Ovary (tissue), 9 donors: ENCODE data around the gene MYO9B. TPM values are rescaled to one million over a fixed set of nuclear protein-coding genes. Genes with fewer than 3 reads are reported as not detected.
"Not testable (repeated sequence)": the region's sequence is repeated elsewhere in the genome, so short reads cannot be mapped to it uniquely, and the experiment has no call there.

Experiments
- DNase-seq, 5 donors: peaks; one replicate each; pipeline ENCODE4 v3.0.0-alpha.2; 2019 to 2020
- H3K27ac ChIP-seq, 2 donors: fragments of 200-600 bp; one replicate each; pipeline versions ENCODE4 v1.5.1 to v1.8.0; 2019 to 2022
- H3K27me3 ChIP-seq: fragments of 200-600 bp; one replicate; pipeline ENCODE4 v1.8.0; 2022
- H3K36me3 ChIP-seq: fragments of 200-600 bp; sonication (generic); one replicate; pipeline ENCODE4 v1.5.1; 2019
- H3K4me1 ChIP-seq: one replicate; pipeline ENCODE4 v1.8.1; 2013; ENCODE audit warnings: mild to moderate bottlenecking, moderate library complexity; ENCODE audit not compliant: insufficient read depth
- H3K4me3 ChIP-seq: fragments of 200-600 bp; sonication (generic); one replicate; pipeline ENCODE4 v1.5.1; 2017
- H3K9me3 ChIP-seq, 2 donors: fragments of 200-600 bp in 1 of 2; sonication (generic) in 1 of 2; one replicate each; pipeline versions ENCODE4 v1.5.1 to v1.8.1; 2013 to 2019; ENCODE audit warnings: mild to moderate bottlenecking in 1 of 2, moderate library complexity in 1 of 2
- CTCF ChIP-seq, 3 donors: fragments of 450-650 bp in 2 of 3; fragments of 200-600 bp in 1 of 3; IDR thresholded peaks; one replicate each; pipeline versions ENCODE4 v1.5.1 to v1.8.0; 2016 to 2022; ENCODE audit warnings: antibody characterized with exemption in 3 of 3, mild to moderate bottlenecking in 1 of 3
- EP300 ChIP-seq: sonication (generic); formaldehyde crosslinking; IDR thresholded peaks from one replicate; pipeline ENCODE4 v1.6.1; 2017; ENCODE audit warnings: antibody characterized with exemption
- POLR2A ChIP-seq: fragments of 450-650 bp; IDR thresholded peaks from one replicate; pipeline ENCODE4 v1.6.1; 2017; ENCODE audit warnings: antibody characterized with exemption, mild to moderate bottlenecking, moderate library complexity
- WGBS, 3 donors: extraction: QIAGEN DNeasy Blood & Tissue Kit in 1 of 3; methylation state at CpG; one replicate each; pipeline versions ENCODE4 v1.1.5 to v1.1.7; 2013 to 2017; 5-methylcytosine and 5-hydroxymethylcytosine counted together
- intact Hi-C, 4 donors: fragments of 100-400 bp; cut with DNase I; formaldehyde crosslinking; loops; one replicate each; pipeline versions ENCODE4 v1.11.0 to v1.15.1; 2022 to 2023
- polyA plus RNA-seq, 2 donors: library from polyadenylated mRNA; stranded (reverse); fragments of 200-250 nt in 1 of 2; fragments of 350-450 nt in 1 of 2; fragmentation: Illumina TruSeq in 1 of 2; extraction: RNeasy Lipid Tissue Mini Kit (QIAGEN cat#74804) in 1 of 2; gene quantifications; one replicate each; pipeline ENCODE4 v1.2.3, GENCODE V29; 2013 to 2014
- total RNA-seq, 7 donors: library from RNA; depleted of rRNA in 2 of 7; stranded (reverse); fragments of >200 nt in 2 of 7; fragmentation: NEBNext Ultra II Directional in 3 of 7; extraction: Animal tissue kit (Norgen Biotek cat#: 25700) in 3 of 7; gene quantifications; one replicate each; pipeline versions ENCODE4 v1.1.0 to v1.2.4, GENCODE V29; 2016 to 2023
- donor health status: DM: no; HTN: no; CAD: no; lungs with moderate emphysema.
- donor health status: DM: no; HTN: no; CAD: no.
- donor health status: Bipolar disorder and iron deficiency.
- donor health status: DM: yes; HTN: yes; CAD: no.
- donor health status: DM: no; HTN: no; CAD: no.
- donor health status: DM: yes; HTN: yes; CAD: no.

The MYO9B gene
- total and polyA plus RNA-seq, 9 donors = 17.9 to 56.3 (median 34.1) TPM

- no peaks in the 10 kb centered on the region for H3K36me3 ChIP-seq
- H3K4me3 ChIP-seq = no peak overlapping the region
- H3K27me3 ChIP-seq = no peaks in the 10 kb centered on the region
- H3K27ac ChIP-seq = no peak overlapping the region
- H3K9me3 ChIP-seq = no peaks in the 10 kb centered on the region
- TF ChIP-seq CTCF (IDR thresholded peaks at IDR 0.05) (no peak), EP300 (no peak), POLR2A (no peak)
- intact Hi-C loops = no loop called here
- WGBS, 3 donors = 95 to 97% (median 97%) methylated on average over 59 of the region's 59 CpGs
- H3K4me1 ChIP-seq = no peaks in the 10 kb centered on the region
- DNase-seq = no peak
Observed at GRCh38 chr19:17101686-17102628, 26.4 kb downstream of the MYO9B start.

GRCh38 chr19:17103177-17103576, 27.6 kb downstream of the MYO9B start:
- Histone ChIP-seq H3K9me3 (no peaks in the 10 kb centered on the region), H3K27me3 (no peaks in the 10 kb centered on the region), H3K36me3 (no peaks in the 10 kb centered on the region), H3K4me3 (no peak overlapping the region), H3K4me1 (no peaks in the 10 kb centered on the region), H3K27ac (no peak overlapping the region)
- WGBS, 3 donors = 75 to 97% (median 79%) methylated on average over 3 of the region's 3 CpGs
- DNase-seq = no peak
- TF ChIP-seq POLR2A (no peak), CTCF (IDR thresholded peaks at IDR 0.05) (no peak), EP300 (no peak)
- intact Hi-C loops = no loop called here

- WGBS, 3 donors = 63 to 74% (median 64%) methylated on average over 7 of the region's 7 CpGs
- no peak overlapping the region for H3K27ac ChIP-seq
- TF ChIP-seq POLR2A = no peak
- no peak for TF ChIP-seq EP300
- no peak for TF ChIP-seq CTCF (IDR thresholded peaks at IDR 0.05)
- no peaks in the 10 kb centered on the region for H3K36me3 ChIP-seq
- H3K4me3 ChIP-seq = no peak overlapping the region
- H3K9me3 ChIP-seq = no peaks in the 10 kb centered on the region
- no peaks in the 10 kb centered on the region for H3K27me3 ChIP-seq
- intact Hi-C loops = no loop called here
- H3K4me1 ChIP-seq = no peaks in the 10 kb centered on the region
- no peak for DNase-seq
Observed at GRCh38 chr19:17104679-17105078, 29.1 kb downstream of the MYO9B start.

GRCh38 chr19:17105556-17105955, 30.0 kb downstream of the MYO9B start:
- no peak overlapping the region for H3K27ac ChIP-seq
- no peaks in the 10 kb centered on the region for H3K9me3 ChIP-seq
- no peaks in the 10 kb centered on the region for H3K27me3 ChIP-seq
- 71 to 83% (median 74%) methylated on average over 3 of the region's 3 CpGs for WGBS, 3 donors
- TF ChIP-seq POLR2A (no peak), EP300 (no peak), CTCF (IDR thresholded peaks at IDR 0.05) (no peak)
- H3K4me3 ChIP-seq = no peak overlapping the region
- no peaks in the 10 kb centered on the region for H3K36me3 ChIP-seq
- intact Hi-C loops = no loop called here
- DNase-seq = no peak
- no peaks in the 10 kb centered on the region for H3K4me1 ChIP-seq

- H3K27ac ChIP-seq, H3K27me3 ChIP-seq, intact Hi-C loops, DNase-seq, H3K9me3 ChIP-seq, H3K36me3 ChIP-seq, H3K4me1 ChIP-seq, H3K4me3 ChIP-seq: not testable (repeated sequence)
- 92 to 96% (median 93%) methylated on average over 4 of the region's 4 CpGs for WGBS, 3 donors
Observed at GRCh38 chr19:17106964-17107363, 31.4 kb downstream of the MYO9B start.
